CD8-positive, alpha-beta memory T cell (primary cell): Measurements from ENCODE around the gene MATN1. TPM values are rescaled to one million over a fixed set of nuclear protein-coding genes. Genes with fewer than 3 reads are reported as not detected.
A peak's percentile ranks its signal among the peaks of the same experiment; 100 is the strongest.
"Not testable (repeated sequence)": the region's sequence is repeated elsewhere in the genome, so short reads cannot be mapped to it uniquely, and the experiment has no call there.

Source experiments
- CTCF ChIA-PET: fragments of 350-600 bp; sonication (Branson Sonifier 250); formaldehyde crosslinking; loops from one replicate; lab custom pipeline; 2021; ENCODE audit warnings: antibody characterized with exemption; lab: Charles Lee
- POLR2A ChIA-PET: fragments of 350-600 bp; sonication (Branson Sonifier 250); formaldehyde crosslinking; loops from one replicate; lab custom pipeline; 2021; ENCODE audit warnings: antibody characterized with exemption; lab: Charles Lee
- DNase-seq, 5 donors: peaks; one replicate each; pipeline versions ENCODE4 v3.0.0 to v3.0.0-alpha.2; 2020 to 2022; ENCODE audit warnings: mixed read lengths in 1 of 5
- H3K27ac ChIP-seq: one replicate; pipeline ENCODE4 v1.7.0; 2013; ENCODE audit warnings: low read depth, mild to moderate bottlenecking, low read length, moderate library complexity
- H3K27me3 ChIP-seq: 2 replicates; pipeline ENCODE4 v1.7.0; 2013; ENCODE audit warnings: low read length, mild to moderate bottlenecking; ENCODE audit not compliant: insufficient read depth, poor library complexity, severe bottlenecking
- H3K36me3 ChIP-seq: 2 replicates; pipeline ENCODE4 v1.7.0; 2013; ENCODE audit warnings: mild to moderate bottlenecking, low read length, moderate library complexity; ENCODE audit not compliant: insufficient read depth
- H3K4me1 ChIP-seq: 2 replicates; pipeline ENCODE4 v1.7.0; 2013; ENCODE audit warnings: mild to moderate bottlenecking, low read length, moderate library complexity; ENCODE audit not compliant: insufficient read depth
- H3K4me3 ChIP-seq: 2 replicates; pipeline ENCODE4 v1.7.0; 2013; ENCODE audit warnings: mild to moderate bottlenecking, low read length
- H3K9me3 ChIP-seq: 2 replicates; pipeline ENCODE4 v1.7.0; 2013; ENCODE audit warnings: mild to moderate bottlenecking, low read length
- H3K27ac Mint-ChIP-seq, 8 donors: one replicate each; pipeline ENCODE4 v1.8.0; 2020 to 2021; ENCODE audit warnings: mixed read lengths in 8 of 8, mild to moderate bottlenecking in 6 of 8, inconsistent platforms in 3 of 8, moderate library complexity in 3 of 8
- H3K27me3 Mint-ChIP-seq, 2 donors: one replicate each; pipeline ENCODE4 v1.8.0; 2020 to 2021; ENCODE audit warnings: mixed read lengths in 2 of 2, mild to moderate bottlenecking in 1 of 2, moderate library complexity in 1 of 2
- H3K36me3 Mint-ChIP-seq, 3 donors: one replicate each; pipeline ENCODE4 v1.8.0; 2020 to 2021; ENCODE audit warnings: mixed read lengths in 3 of 3, inconsistent platforms in 1 of 3, mild to moderate bottlenecking in 1 of 3
- H3K4me1 Mint-ChIP-seq, 3 donors: one replicate each; pipeline ENCODE4 v1.8.0; 2020 to 2021; ENCODE audit warnings: mixed read lengths in 3 of 3, inconsistent platforms in 1 of 3, mild to moderate bottlenecking in 1 of 3
- H3K4me3 Mint-ChIP-seq, 7 donors: one replicate each; pipeline ENCODE4 v1.8.0; 2020 to 2021; ENCODE audit warnings: mixed read lengths in 7 of 7, mild to moderate bottlenecking in 6 of 7, moderate library complexity in 4 of 7, inconsistent platforms in 2 of 7
- H3K9me3 Mint-ChIP-seq, 5 donors: one replicate each; pipeline ENCODE4 v1.8.0; 2020 to 2022; ENCODE audit warnings: mixed read lengths in 5 of 5, mild to moderate bottlenecking in 3 of 5, moderate library complexity in 2 of 5, inconsistent platforms in 1 of 5
- polyA plus RNA-seq: library from polyadenylated mRNA; unstranded; fragments of 300-500 nt; fragmentation: Illumina TruSeq; gene quantifications from one replicate; pipeline ENCODE4 v1.2.3, GENCODE V29; 2021
- total RNA-seq, 2 experiments: library from RNA; stranded (reverse); gene quantifications; one replicate each; pipeline ENCODE4 v1.2.3, GENCODE V29; 2021

The MATN1 gene
- total and polyA plus RNA-seq, 3 experiments from 2014 or later: 0.59 to 0.91 TPM; not detected in 1

GRCh38 chr1:30689901-30690645 is 33.3 kb downstream of the MATN1 start:
- Histone ChIP-seq H3K9me3 (no peaks in the 10 kb centered on the region), H3K36me3 (no peaks in the 10 kb centered on the region), H3K4me3 (no peak overlapping the region), H3K4me1 (no peaks in the 10 kb centered on the region), H3K27ac (no peak overlapping the region), H3K27me3 (peaks cover 5% of the 10 kb centered on the region)
- no peak overlapping the region for H3K4me3 Mint-ChIP-seq
- H3K4me1 Mint-ChIP-seq: peaks cover under 1 to 4% (median under 1%) of the 10 kb centered on the region in 3 donors
- ChIA-PET POLR2A (no interaction called here), CTCF (no interaction called here)
- peak overlapping the region in 2 of 8 donors; percentile 74 to 75 for H3K27ac Mint-ChIP-seq
- H3K9me3 Mint-ChIP-seq: peaks cover 0 to 2% (median 0%) of the 10 kb centered on the region in 5 donors
- no peak for DNase-seq
- H3K36me3 Mint-ChIP-seq: no peaks in the 10 kb centered on the region
- peaks cover 9 to 34% of the 10 kb centered on the region in 2 donors for H3K27me3 Mint-ChIP-seq

- H3K4me3 Mint-ChIP-seq: no peak overlapping the region
- CTCF ChIA-PET: no interaction called here
Measured at GRCh38 chr1:30688920-30689794, 34.2 kb downstream of the MATN1 start.

GRCh38 chr1:30688516-30688915 is 34.9 kb downstream of the MATN1 start:
- H3K27me3 ChIP-seq: peaks cover 12% of the 10 kb centered on the region
- H3K36me3 ChIP-seq, POLR2A ChIA-PET, H3K4me3 ChIP-seq, H3K9me3 Mint-ChIP-seq, DNase-seq, H3K9me3 ChIP-seq, H3K4me3 Mint-ChIP-seq, CTCF ChIA-PET, H3K27ac Mint-ChIP-seq, H3K4me1 ChIP-seq, H3K27ac ChIP-seq, H3K36me3 Mint-ChIP-seq: not testable (repeated sequence)
- Mint-ChIP-seq H3K4me1 (peaks cover 4 to 11% (median 4%) of the 10 kb centered on the region in 3 donors), H3K27me3 (peaks cover 16 to 46% of the 10 kb centered on the region in 2 donors)

More at GRCh38 chr1:30688920-30689794, 34.2 kb downstream of the MATN1 start:
- DNase-seq: no peak
- H3K9me3 ChIP-seq: no peaks in the 10 kb centered on the region
- Mint-ChIP-seq H3K27ac (peak overlapping the region in 1 of 8 donors; percentile 74), H3K36me3 (no peaks in the 10 kb centered on the region), H3K9me3 (peaks cover 0 to 2% (median 0%) of the 10 kb centered on the region in 5 donors), H3K27me3 (peaks cover 13 to 39% of the 10 kb centered on the region in 2 donors), H3K4me1 (peaks cover 4 to 10% (median 4%) of the 10 kb centered on the region in 3 donors)
- H3K4me1 ChIP-seq: peaks cover 7% of the 10 kb centered on the region
- no peak overlapping the region for H3K4me3 ChIP-seq
- H3K27ac ChIP-seq: no peak overlapping the region
- H3K36me3 ChIP-seq: no peaks in the 10 kb centered on the region
- POLR2A ChIA-PET: no interaction called here
- H3K27me3 ChIP-seq: peaks cover 12% of the 10 kb centered on the region

GRCh38 chr1:30687886-30688285 is 35.5 kb downstream of the MATN1 start:
- H3K4me3 Mint-ChIP-seq: no peak overlapping the region
- H3K4me1 Mint-ChIP-seq: peaks cover 4 to 11% (median 4%) of the 10 kb centered on the region in 3 donors
- Histone ChIP-seq H3K9me3 (no peaks in the 10 kb centered on the region), H3K27me3 (peaks cover 12% of the 10 kb centered on the region), H3K27ac (no peak overlapping the region), H3K4me3 (no peak overlapping the region), H3K36me3 (no peaks in the 10 kb centered on the region), H3K4me1 (peaks cover 8% of the 10 kb centered on the region)
- ChIA-PET CTCF (no interaction called here), POLR2A (no interaction called here)
- peaks cover 17 to 52% of the 10 kb centered on the region in 2 donors for H3K27me3 Mint-ChIP-seq
- peaks cover 0 to 2% (median 0%) of the 10 kb centered on the region in 5 donors for H3K9me3 Mint-ChIP-seq
- no peak for DNase-seq
- no peaks in the 10 kb centered on the region for H3K36me3 Mint-ChIP-seq
- H3K27ac Mint-ChIP-seq: no peak overlapping the region

GRCh38 chr1:30686236-30686935 is 37.0 kb downstream of the MATN1 start:
- Mint-ChIP-seq H3K27me3 (peaks cover 19 to 67% of the 10 kb centered on the region in 2 donors), H3K4me3 (peak overlapping the region in 2 of 7 donors; percentile 8 to 38), H3K9me3 (peaks cover 0 to 2% (median 0%) of the 10 kb centered on the region in 5 donors), H3K27ac (no peak overlapping the region), H3K36me3 (no peaks in the 10 kb centered on the region), H3K4me1 (peaks cover 4 to 11% (median 4%) of the 10 kb centered on the region in 3 donors)
- Histone ChIP-seq H3K4me1 (peaks cover 8% of the 10 kb centered on the region), H3K36me3 (no peaks in the 10 kb centered on the region), H3K4me3 (no peak overlapping the region), H3K9me3 (no peaks in the 10 kb centered on the region), H3K27ac (no peak overlapping the region), H3K27me3 (peaks cover 12% of the 10 kb centered on the region)
- ChIA-PET CTCF (no interaction called here), POLR2A (no interaction called here)
- DNase-seq: no peak

GRCh38 chr1:30685796-30686165 is 37.6 kb downstream of the MATN1 start:
- peaks cover 22 to 69% of the 10 kb centered on the region in 2 donors for H3K27me3 Mint-ChIP-seq
- H3K4me1 ChIP-seq: peaks cover 8% of the 10 kb centered on the region
- peaks cover 4 to 11% (median 4%) of the 10 kb centered on the region in 3 donors for H3K4me1 Mint-ChIP-seq
- no peaks in the 10 kb centered on the region for H3K36me3 ChIP-seq
- ChIA-PET CTCF (no interaction called here), POLR2A (no interaction called here)
- H3K36me3 Mint-ChIP-seq: no peaks in the 10 kb centered on the region
- peak overlapping the region in 2 of 7 donors; percentile 46 to 82 for H3K4me3 Mint-ChIP-seq
- no peak for DNase-seq
- no peaks in the 10 kb centered on the region for H3K9me3 ChIP-seq
- H3K27ac ChIP-seq: no peak overlapping the region
- H3K27ac Mint-ChIP-seq: no peak overlapping the region
- H3K27me3 ChIP-seq: peaks cover 12% of the 10 kb centered on the region
- peaks cover 0 to 2% (median 0%) of the 10 kb centered on the region in 5 donors for H3K9me3 Mint-ChIP-seq
- no peak overlapping the region for H3K4me3 ChIP-seq

- no peaks in the 10 kb centered on the region for H3K9me3 ChIP-seq
- peak overlapping the region; percentile 22 for H3K4me3 ChIP-seq
- CTCF ChIA-PET: no interaction called here
- H3K27me3 Mint-ChIP-seq: peaks cover 22 to 68% of the 10 kb centered on the region in 2 donors
- no peak overlapping the region for H3K27ac Mint-ChIP-seq
- H3K4me1 ChIP-seq: peaks cover 8% of the 10 kb centered on the region
- POLR2A ChIA-PET: no interaction called here
- H3K4me3 Mint-ChIP-seq: peak overlapping the region in 6 of 7 donors; percentile 43 to 82 (median 58)
- DNase-seq: peak in 3 of 5 donors; percentile 7 to 59 (median 30)
- no peaks in the 10 kb centered on the region for H3K36me3 Mint-ChIP-seq
- H3K36me3 ChIP-seq: no peaks in the 10 kb centered on the region
- peaks cover 0 to 2% (median 0%) of the 10 kb centered on the region in 5 donors for H3K9me3 Mint-ChIP-seq
- H3K4me1 Mint-ChIP-seq: peaks cover 4 to 11% (median 4%) of the 10 kb centered on the region in 3 donors
- peaks cover 12% of the 10 kb centered on the region for H3K27me3 ChIP-seq
- no peak overlapping the region for H3K27ac ChIP-seq
Measured at GRCh38 chr1:30684881-30685795, 38.2 kb downstream of the MATN1 start.
